ENCODE data around the gene JARID2.

Gene JARID2

DNA sequence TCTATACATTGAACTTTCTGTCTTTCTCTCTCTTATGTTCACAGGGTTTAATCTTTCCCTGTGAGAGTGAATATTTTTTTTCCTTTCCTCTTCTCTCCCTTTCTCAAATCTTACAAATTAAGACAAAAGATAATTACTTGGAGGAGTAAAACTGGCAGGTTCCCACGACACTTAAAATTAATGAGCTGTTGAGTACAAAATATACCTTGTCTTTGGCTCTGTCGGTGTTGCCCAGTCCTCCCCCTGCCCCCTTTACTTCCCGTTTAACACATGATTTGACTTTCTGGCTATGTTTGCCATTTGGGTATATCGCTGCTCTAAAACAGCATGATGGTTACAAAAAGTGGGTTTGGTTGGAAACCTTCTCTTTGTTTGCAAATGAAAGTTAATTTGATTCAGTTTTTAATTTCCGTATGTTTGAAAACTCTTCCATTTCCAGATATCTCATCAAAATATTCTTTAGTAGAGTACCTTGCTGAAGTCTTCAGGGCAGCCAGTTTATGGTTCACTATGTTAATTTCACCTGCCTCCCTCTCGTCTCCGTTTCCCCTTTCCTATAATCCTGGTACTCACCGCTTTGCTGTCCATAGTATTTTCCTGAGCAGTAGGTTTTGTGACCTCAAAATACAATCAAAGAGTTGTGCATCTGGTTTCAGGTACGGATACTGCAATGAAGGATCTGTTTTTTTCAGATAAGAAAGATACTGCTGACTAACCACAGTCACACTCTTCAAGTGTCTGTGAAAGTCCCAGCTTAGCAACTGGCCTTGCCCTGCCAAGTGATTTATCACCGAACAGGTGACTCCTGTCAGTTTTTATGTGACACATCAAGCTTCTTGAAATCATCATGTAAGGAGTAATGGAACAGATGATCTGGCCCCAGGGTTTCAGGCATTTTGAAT is 235.8 kb downstream of the JARID2 start:
- H3K9me3 ChIP-seq (ENCODE audit: control insufficient read depth, low read length): peaks cover 6% of the 10 kb centered on the region
- no peak overlapping the region for H3K27ac ChIP-seq (ENCODE audit: low read length, poor library complexity, severe bottlenecking)
- H2BK15ac ChIP-seq (ENCODE audit: low read depth, poor library complexity, severe bottlenecking): no peak overlapping the region
- no peak overlapping the region for H2BK12ac ChIP-seq (ENCODE audit: low read length in 2 of 2)
- H3K4ac ChIP-seq (ENCODE audit: low read depth in 1 of 2, low read length in 2 of 2): no peak overlapping the region
- H2BK120ac ChIP-seq (ENCODE audit: low read depth, low read length): no peak overlapping the region
- WGBS: 94% methylated on average over 9 of the region's 10 CpGs
- no peaks in the 10 kb centered on the region for H3K27me3 ChIP-seq (ENCODE audit: control insufficient read depth in 1 of 2, insufficient read depth in 1 of 2, low read length in 2 of 2)
- no peak overlapping the region for H4K91ac ChIP-seq (ENCODE audit: low read length)
- no peak for DNase-seq
- H3K18ac ChIP-seq (ENCODE audit: low read depth in 1 of 2, low read length in 2 of 2): no peak overlapping the region
- H2AK5ac ChIP-seq (ENCODE audit: low read length, severe bottlenecking): no peak overlapping the region
- H2AFZ ChIP-seq (ENCODE audit: low read depth, low read length): no peak overlapping the region
- no peak overlapping the region for H2BK5ac ChIP-seq (ENCODE audit: low read depth, low read length, poor library complexity, severe bottlenecking)
- no peak overlapping the region for H4K8ac ChIP-seq (ENCODE audit: low read length)
- H3K23ac ChIP-seq (ENCODE audit: low read length in 2 of 2): no peak overlapping the region
- H3K4me1 ChIP-seq (ENCODE audit: control insufficient read depth, insufficient read depth, low read depth, low read length): peaks cover 3% of the 10 kb centered on the region
- no peak overlapping the region for H3K4me2 ChIP-seq (ENCODE audit: low read length, poor library complexity, severe bottlenecking)
- no peaks in the 10 kb centered on the region for H3K36me3 ChIP-seq (ENCODE audit: control insufficient read depth in 1 of 2, insufficient read depth in 2 of 2, low read depth in 1 of 2, low read length in 2 of 2)
- peaks cover 22% of the 10 kb centered on the region for H3K79me1 ChIP-seq (replicated peaks; ENCODE audit: low read length, poor library complexity, severe bottlenecking)
- no peak overlapping the region for H3K9ac ChIP-seq (ENCODE audit: low read length)
- H3K14ac ChIP-seq (ENCODE audit: low read length in 2 of 2): no peak overlapping the region
- H3K4me3 ChIP-seq (ENCODE audit: insufficient read depth in 1 of 2, low read depth in 1 of 2, low read length in 2 of 2): no peak overlapping the region

DNA sequence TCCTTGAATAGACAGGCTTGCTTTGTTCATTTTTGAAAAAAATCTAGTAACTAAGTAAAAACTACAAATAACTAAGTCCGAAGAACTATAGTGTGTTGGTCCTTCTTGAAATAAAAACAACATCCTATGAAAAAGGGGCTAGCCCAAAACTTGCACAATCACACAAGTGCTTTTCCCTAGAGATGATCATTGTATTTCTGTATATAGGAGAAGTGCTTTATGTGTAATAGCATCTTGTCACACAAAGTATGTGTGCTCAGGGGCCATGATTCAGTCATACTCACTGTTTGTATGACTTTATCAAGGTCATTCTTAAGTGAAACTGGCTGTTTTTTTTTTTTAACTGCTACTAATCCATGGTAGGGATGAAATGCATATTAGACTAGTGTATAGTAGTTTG is 237.2 kb downstream of the JARID2 start:
- DNase-seq: peak; percentile 26
- H2BK15ac ChIP-seq (ENCODE audit: low read depth, poor library complexity, severe bottlenecking): no peak overlapping the region

DNA sequence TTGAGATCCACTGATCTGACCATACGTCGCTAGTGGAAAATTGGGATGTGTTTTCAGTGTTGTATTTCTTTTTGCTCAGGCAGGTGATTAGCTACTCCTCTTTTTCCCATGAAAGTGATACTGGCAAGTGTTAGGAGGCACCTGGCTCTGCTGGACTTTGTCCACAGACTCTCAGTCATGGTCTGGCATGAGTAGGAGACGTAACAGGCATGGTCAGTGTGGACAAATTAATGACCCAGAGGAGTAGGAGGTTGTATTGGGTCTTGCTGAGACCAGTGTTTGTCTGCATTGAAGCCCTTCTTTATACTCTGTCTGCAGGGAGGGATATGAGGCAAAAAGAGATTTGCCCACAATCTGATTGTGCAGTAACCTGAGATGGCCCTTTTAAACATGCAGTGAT is 238.3 kb downstream of the JARID2 start:
- H2AK5ac ChIP-seq (ENCODE audit: low read length, severe bottlenecking): no peak overlapping the region
- H3K4me2 ChIP-seq (ENCODE audit: low read length, poor library complexity, severe bottlenecking): no peak overlapping the region
- no peak overlapping the region for H4K8ac ChIP-seq (ENCODE audit: low read length)
- H2AFZ ChIP-seq (ENCODE audit: low read depth, low read length): no peak overlapping the region
- 100% methylated on average over 3 of the region's 3 CpGs for WGBS
- H2BK120ac ChIP-seq (ENCODE audit: low read depth, low read length): no peak overlapping the region
- no peak overlapping the region for H2BK5ac ChIP-seq (ENCODE audit: low read depth, low read length, poor library complexity, severe bottlenecking)
- H3K14ac ChIP-seq (ENCODE audit: low read length in 2 of 2): no peak overlapping the region
- H3K4me1 ChIP-seq (ENCODE audit: control insufficient read depth, insufficient read depth, low read depth, low read length): peaks cover 2% of the 10 kb centered on the region
- H2BK15ac ChIP-seq (ENCODE audit: low read depth, poor library complexity, severe bottlenecking): no peak overlapping the region
- H3K27me3 ChIP-seq (ENCODE audit: control insufficient read depth in 1 of 2, insufficient read depth in 1 of 2, low read length in 2 of 2): no peaks in the 10 kb centered on the region
- peaks cover 6% of the 10 kb centered on the region for H3K9me3 ChIP-seq (ENCODE audit: control insufficient read depth, low read length)
- no peak overlapping the region for H3K18ac ChIP-seq (ENCODE audit: low read depth in 1 of 2, low read length in 2 of 2)
- no peak overlapping the region for H4K91ac ChIP-seq (ENCODE audit: low read length)
- H3K9ac ChIP-seq (ENCODE audit: low read length): no peak overlapping the region
- peaks cover 16% of the 10 kb centered on the region for H3K79me1 ChIP-seq (replicated peaks; ENCODE audit: low read length, poor library complexity, severe bottlenecking)
- H3K23ac ChIP-seq (ENCODE audit: low read length in 2 of 2): no peak overlapping the region
- no peak for DNase-seq
- no peak overlapping the region for H3K27ac ChIP-seq (ENCODE audit: low read length, poor library complexity, severe bottlenecking)
- H2BK12ac ChIP-seq (ENCODE audit: low read length in 2 of 2): no peak overlapping the region
- no peak overlapping the region for H3K4me3 ChIP-seq (ENCODE audit: insufficient read depth in 1 of 2, low read depth in 1 of 2, low read length in 2 of 2)
- no peak overlapping the region for H3K4ac ChIP-seq (ENCODE audit: low read depth in 1 of 2, low read length in 2 of 2)
- peaks cover 17 to 23% of the 10 kb centered on the region in 2 experiments for H3K36me3 ChIP-seq (ENCODE audit: control insufficient read depth in 1 of 2, insufficient read depth in 2 of 2, low read depth in 1 of 2, low read length in 2 of 2)

More for the DNA sequence above, 237.2 kb downstream of the JARID2 start:
- Histone ChIP-seq H4K91ac (ENCODE audit: low read length) (no peak overlapping the region), H3K9ac (ENCODE audit: low read length) (no peak overlapping the region), H3K27ac (ENCODE audit: low read length, poor library complexity, severe bottlenecking) (no peak overlapping the region), H3K4ac (ENCODE audit: low read depth in 1 of 2, low read length in 2 of 2) (no peak overlapping the region), H3K27me3 (ENCODE audit: control insufficient read depth in 1 of 2, insufficient read depth in 1 of 2, low read length in 2 of 2) (no peaks in the 10 kb centered on the region), H2BK120ac (ENCODE audit: low read depth, low read length) (no peak overlapping the region), H3K4me3 (ENCODE audit: insufficient read depth in 1 of 2, low read depth in 1 of 2, low read length in 2 of 2) (no peak overlapping the region), H3K79me1 (replicated peaks; ENCODE audit: low read length, poor library complexity, severe bottlenecking) (peaks cover 17% of the 10 kb centered on the region), H2AK5ac (ENCODE audit: low read length, severe bottlenecking) (no peak overlapping the region), H3K18ac (ENCODE audit: low read depth in 1 of 2, low read length in 2 of 2) (no peak overlapping the region), H3K4me1 (ENCODE audit: control insufficient read depth, insufficient read depth, low read depth, low read length) (peaks cover 2% of the 10 kb centered on the region), H2BK12ac (ENCODE audit: low read length in 2 of 2) (no peak overlapping the region), H3K4me2 (ENCODE audit: low read length, poor library complexity, severe bottlenecking) (no peak overlapping the region), H4K8ac (ENCODE audit: low read length) (no peak overlapping the region), H3K9me3 (ENCODE audit: control insufficient read depth, low read length) (peaks cover 6% of the 10 kb centered on the region), H2AFZ (ENCODE audit: low read depth, low read length) (no peak overlapping the region), H3K36me3 (ENCODE audit: control insufficient read depth in 1 of 2, insufficient read depth in 2 of 2, low read depth in 1 of 2, low read length in 2 of 2) (peaks cover 8 to 12% of the 10 kb centered on the region in 2 experiments), H3K14ac (ENCODE audit: low read length in 2 of 2) (no peak overlapping the region), H2BK5ac (ENCODE audit: low read depth, low read length, poor library complexity, severe bottlenecking) (no peak overlapping the region), H3K23ac (ENCODE audit: low read length in 2 of 2) (no peak overlapping the region)
- WGBS: 100% methylated on average over 1 of the region's 1 CpG

DNA sequence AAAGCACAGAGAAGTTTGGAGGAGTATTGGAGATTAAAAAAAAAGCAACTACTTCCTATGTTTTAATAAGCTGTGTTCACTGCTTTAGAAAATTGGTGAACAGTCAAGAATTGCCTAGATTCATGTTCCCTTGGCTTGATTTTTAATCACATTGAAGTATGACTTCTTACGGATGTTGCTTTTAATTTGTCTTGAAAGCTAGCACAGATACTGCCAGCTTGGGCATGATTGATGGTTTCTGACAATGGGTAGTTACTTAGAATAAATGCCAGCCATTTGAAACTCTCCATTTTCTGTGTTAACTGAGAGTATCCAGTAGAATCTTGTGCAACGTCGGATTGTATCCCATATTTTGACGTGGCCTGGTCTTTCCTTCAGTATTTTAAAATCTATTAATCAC is 239.0 kb downstream of the JARID2 start:
- Histone ChIP-seq H2BK12ac (ENCODE audit: low read length in 2 of 2) (no peak overlapping the region), H4K91ac (ENCODE audit: low read length) (no peak overlapping the region), H2BK5ac (ENCODE audit: low read depth, low read length, poor library complexity, severe bottlenecking) (no peak overlapping the region), H3K4me3 (ENCODE audit: insufficient read depth in 1 of 2, low read depth in 1 of 2, low read length in 2 of 2) (no peak overlapping the region), H2AFZ (ENCODE audit: low read depth, low read length) (no peak overlapping the region), H3K27me3 (ENCODE audit: control insufficient read depth in 1 of 2, insufficient read depth in 1 of 2, low read length in 2 of 2) (no peaks in the 10 kb centered on the region), H3K27ac (ENCODE audit: low read length, poor library complexity, severe bottlenecking) (no peak overlapping the region), H2BK15ac (ENCODE audit: low read depth, poor library complexity, severe bottlenecking) (no peak overlapping the region), H3K4me1 (ENCODE audit: control insufficient read depth, insufficient read depth, low read depth, low read length) (no peaks in the 10 kb centered on the region), H3K36me3 (ENCODE audit: control insufficient read depth in 1 of 2, insufficient read depth in 2 of 2, low read depth in 1 of 2, low read length in 2 of 2) (peaks cover 23 to 30% of the 10 kb centered on the region in 2 experiments), H2AK5ac (ENCODE audit: low read length, severe bottlenecking) (no peak overlapping the region), H3K4ac (ENCODE audit: low read depth in 1 of 2, low read length in 2 of 2) (no peak overlapping the region), H3K9ac (ENCODE audit: low read length) (no peak overlapping the region), H3K18ac (ENCODE audit: low read depth in 1 of 2, low read length in 2 of 2) (no peak overlapping the region), H4K8ac (ENCODE audit: low read length) (no peak overlapping the region), H3K14ac (ENCODE audit: low read length in 2 of 2) (no peak overlapping the region), H2BK120ac (ENCODE audit: low read depth, low read length) (no peak overlapping the region), H3K4me2 (ENCODE audit: low read length, poor library complexity, severe bottlenecking) (no peak overlapping the region), H3K79me1 (replicated peaks; ENCODE audit: low read length, poor library complexity, severe bottlenecking) (peaks cover 19% of the 10 kb centered on the region), H3K23ac (ENCODE audit: low read length in 2 of 2) (no peak overlapping the region), H3K9me3 (ENCODE audit: control insufficient read depth, low read length) (peaks cover 6% of the 10 kb centered on the region)
- no peak for DNase-seq
- 94% methylated on average over 4 of the region's 4 CpGs for WGBS

Data from mesenchymal stem cell (in vitro differentiated cells and primary cell).